ENCODE results near the gene TNFRSF14. TPM values are rescaled to one million over a fixed set of nuclear protein-coding genes. Genes with fewer than 3 reads are reported as not detected.

TNFRSF14 gene
- total RNA-seq, 4 donors from 2014 or later, result 36.3 to 47.5 (median 46.7) TPM

- H3K36me3 ChIP-seq, result no peaks in the 10 kb centered on the region
- TF ChIP-seq CTCF (IDR thresholded peaks at IDR 0.05), result no peak
- TF ChIP-seq POLR2A (IDR thresholded peaks at IDR 0.05), result no peak
- no peak for DNase-seq
- 88 to 100% methylated on average over 1 to 17 of the region's 30 CpGs for WGBS, 2 donors
- intact Hi-C loops (cut with DNase I), result no loop called here
- peaks cover 9 to 24% of the 10 kb centered on the region in 2 donors for H3K4me1 ChIP-seq
- peak overlapping the region in 2 of 3 donors; percentile 82 to 90 for H3K27ac ChIP-seq
- no peaks in the 10 kb centered on the region for H3K27me3 ChIP-seq
- H3K9me3 ChIP-seq, result no peaks in the 10 kb centered on the region
- peak overlapping the region in 1 of 3 donors; percentile 50 for H3K4me3 ChIP-seq (replicated peaks in 1 of 3)
Observed at GRCh38 chr1:2557482-2558400, 1.6 kb downstream of the TNFRSF14 start.

- 96 to 100% methylated on average over 6 to 12 of the region's 12 CpGs for WGBS, 2 donors
- peaks cover 9 to 24% of the 10 kb centered on the region in 2 donors for H3K4me1 ChIP-seq
- no peak for DNase-seq
- TF ChIP-seq CTCF (IDR thresholded peaks at IDR 0.05), result no peak
- TF ChIP-seq POLR2A (IDR thresholded peaks at IDR 0.05), result no peak
- no peaks in the 10 kb centered on the region for H3K9me3 ChIP-seq
- H3K27me3 ChIP-seq, result no peaks in the 10 kb centered on the region
- intact Hi-C loops (cut with DNase I), result no loop called here
- H3K36me3 ChIP-seq, result no peaks in the 10 kb centered on the region
- no peak overlapping the region for H3K27ac ChIP-seq
- H3K4me3 ChIP-seq (replicated peaks in 1 of 3), result no peak overlapping the region
Observed at GRCh38 chr1:2558420-2558819, 2.2 kb downstream of the TNFRSF14 start.

GRCh38 chr1:2558861-2559260, 2.7 kb downstream of the TNFRSF14 start:
- no peaks in the 10 kb centered on the region for H3K27me3 ChIP-seq
- H3K27ac ChIP-seq, result no peak overlapping the region
- H3K9me3 ChIP-seq, result no peaks in the 10 kb centered on the region
- DNase-seq, result no peak
- 90% methylated on average over 3 of the region's 6 CpGs; no CpG with 5 or more reads in 1 of the 2 donors for WGBS, 2 donors
- peaks cover 9 to 24% of the 10 kb centered on the region in 2 donors for H3K4me1 ChIP-seq
- no peaks in the 10 kb centered on the region for H3K36me3 ChIP-seq
- intact Hi-C loops (cut with DNase I), result no loop called here
- H3K4me3 ChIP-seq (replicated peaks in 1 of 3), result no peak overlapping the region
- no peak for TF ChIP-seq CTCF (IDR thresholded peaks at IDR 0.05)
- TF ChIP-seq POLR2A (IDR thresholded peaks at IDR 0.05), result no peak

- H3K36me3 ChIP-seq, result no peaks in the 10 kb centered on the region
- H3K4me1 ChIP-seq, result peaks cover 9 to 24% of the 10 kb centered on the region in 2 donors
- 81 to 92% methylated on average over 14 to 23 of the region's 35 CpGs for WGBS, 2 donors
- H3K4me3 ChIP-seq (replicated peaks in 1 of 3), result no peak overlapping the region
- DNase-seq, result no peak
- H3K27ac ChIP-seq, result no peak overlapping the region
- H3K9me3 ChIP-seq, result no peaks in the 10 kb centered on the region
- no peaks in the 10 kb centered on the region for H3K27me3 ChIP-seq
- TF ChIP-seq CTCF (IDR thresholded peaks at IDR 0.05) (no peak), POLR2A (IDR thresholded peaks at IDR 0.05) (no peak)
- intact Hi-C loops (cut with DNase I), result no loop called here
Observed at GRCh38 chr1:2559509-2560298, 3.5 kb downstream of the TNFRSF14 start.
